Stimulated activated CD8-positive, alpha-beta memory T cell treated with anti-CD3 and anti-CD28 coated beads, Interleukin-12 subunit alpha, Interleukin-12 subunit beta, amount 100 ng/mL, for 4 hours (primary cell): Measurements from ENCODE around the gene FBXO7.
A peak's percentile ranks its signal among the peaks of the same experiment; 100 is the strongest.
"Not testable (repeated sequence)": the region's sequence is repeated elsewhere in the genome, so short reads cannot be mapped to it uniquely, and the experiment has no call there.

Source experiments
- DNase-seq: peaks from one replicate; pipeline ENCODE4 v3.0.0-alpha.2; 2020; ENCODE audit warnings: low read depth

The FBXO7 gene

DNA sequence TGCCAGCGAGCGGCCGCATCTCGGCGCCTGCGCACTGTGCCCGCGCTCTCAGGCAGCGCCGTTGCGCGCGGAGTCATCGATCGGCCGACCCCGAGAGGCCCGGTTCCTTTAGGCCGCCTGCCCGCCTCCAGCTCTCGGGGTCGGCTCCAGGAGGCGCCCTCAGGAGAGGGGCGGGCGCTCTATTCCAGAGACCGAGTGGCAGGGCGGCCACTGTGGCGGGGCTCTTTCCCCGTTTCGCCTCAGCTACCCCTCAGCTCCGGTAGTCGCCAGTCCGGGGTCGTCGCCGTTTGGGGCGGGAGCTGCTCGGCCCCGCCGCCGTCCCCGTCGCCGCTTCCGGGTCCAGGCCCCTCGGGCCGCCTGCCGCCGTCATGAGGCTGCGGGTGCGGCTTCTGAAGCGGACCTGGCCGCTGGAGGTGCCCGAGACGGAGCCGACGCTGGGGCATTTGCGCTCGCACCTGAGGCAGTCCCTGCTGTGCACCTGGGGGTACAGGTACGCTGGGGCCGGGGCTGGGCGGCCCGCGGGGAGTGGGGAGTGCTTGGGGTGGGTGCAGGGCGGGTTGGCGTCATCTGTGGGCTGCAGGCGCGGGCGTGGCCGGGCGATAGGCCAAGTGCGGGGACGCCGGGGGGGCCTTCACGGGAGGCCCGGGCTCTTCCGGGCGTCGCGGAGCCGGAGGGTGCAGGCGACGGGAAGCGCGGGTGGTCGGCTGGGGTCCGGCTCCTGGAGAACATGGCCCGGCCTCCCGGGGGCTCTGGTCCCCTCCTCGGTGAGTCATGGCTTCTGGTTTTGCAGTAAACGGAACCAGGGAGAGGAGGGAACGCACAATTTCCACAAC lies at the start of gene FBXO7:
Gene FBXO7 (plus strand): TSS at position 177 of the 833 bp plus-strand sequence. CDS start 192 bp downstream, at position 369.
- DNase-seq = peak; percentile 77

DNA sequence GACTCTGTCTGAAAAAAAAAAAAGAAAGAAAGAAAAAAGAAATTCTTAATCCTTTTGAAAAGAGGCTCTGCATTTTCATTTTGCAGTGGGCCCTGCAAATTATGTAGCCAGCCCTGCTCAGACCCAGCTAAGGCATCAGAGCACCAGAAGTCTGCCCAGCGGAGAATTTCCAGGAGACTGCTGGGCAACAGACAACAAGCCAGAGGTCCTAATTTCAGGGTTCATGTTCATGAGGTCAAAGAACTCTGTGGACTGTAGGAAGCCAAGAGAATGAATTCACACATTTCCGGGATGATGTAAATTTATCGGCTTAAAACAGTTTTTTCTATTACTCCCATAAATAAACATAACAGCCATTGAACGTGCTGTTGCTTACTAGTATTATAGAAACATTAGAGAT lies 47.7 kb upstream of the FBXO7 start:
- no peak for DNase-seq

DNA sequence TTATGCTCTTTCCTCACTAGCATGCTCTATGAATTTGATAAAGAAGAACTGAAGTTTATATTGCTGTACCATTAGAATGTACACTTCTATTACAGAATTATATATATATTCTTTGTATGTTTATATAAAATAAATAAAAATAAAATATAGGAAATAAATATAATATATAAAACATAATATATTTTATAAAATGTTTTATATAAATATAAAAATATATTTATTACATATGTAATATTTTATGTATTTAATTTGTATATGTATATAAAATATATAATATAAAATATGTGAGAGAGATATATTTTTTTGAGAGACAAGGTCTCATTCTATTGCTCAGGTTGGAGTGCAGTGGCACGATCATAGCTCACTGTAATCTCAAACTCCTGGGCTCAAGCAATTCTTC lies 44.3 kb upstream of the FBXO7 start:
- no peak for DNase-seq

- no peak for DNase-seq
These were observed 30.5 kb upstream of the FBXO7 start for GRCh38 chr22:32444068-32444467.

- no peak for DNase-seq
These were observed 28.3 kb upstream of the FBXO7 start for GRCh38 chr22:32446321-32446720.

DNA sequence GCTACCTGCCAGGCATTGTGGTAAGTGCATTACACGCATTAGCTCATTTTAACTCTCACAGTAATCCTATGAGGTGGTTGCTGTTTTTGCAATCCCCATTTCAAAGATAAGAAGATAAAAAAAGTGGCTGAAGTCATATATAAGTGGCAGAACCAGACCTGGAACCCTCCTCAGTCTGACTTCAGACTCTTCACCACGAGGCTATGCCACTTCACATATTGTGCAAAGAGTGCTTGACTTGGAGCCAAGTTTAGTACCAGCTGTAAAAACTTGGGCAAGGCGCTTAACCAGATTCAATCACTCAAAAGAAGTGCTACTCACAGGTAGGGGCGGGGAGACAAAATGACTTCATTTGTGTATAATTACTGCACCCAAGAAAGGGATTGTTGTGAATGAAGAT lies 25.6 kb upstream of the FBXO7 start:
- DNase-seq = no peak

DNA sequence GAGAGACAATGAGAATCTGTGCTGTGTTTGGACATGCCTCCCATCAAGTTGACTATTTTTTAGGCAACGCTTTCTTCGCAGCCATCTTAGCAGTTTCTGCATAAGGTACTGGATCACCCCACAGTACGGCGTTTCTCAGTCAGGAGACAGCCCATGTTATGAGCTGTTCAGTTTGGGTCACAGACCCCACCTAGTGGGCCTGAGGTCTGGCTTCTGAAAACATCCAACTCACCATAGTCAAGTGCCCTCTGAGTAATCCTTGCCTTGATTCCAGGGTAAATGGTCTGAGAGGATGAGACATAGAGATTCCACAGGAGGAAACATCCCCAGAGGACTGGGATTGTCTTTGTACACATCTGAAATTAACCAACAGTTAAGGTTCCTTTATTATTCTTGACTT lies 17.6 kb upstream of the FBXO7 start:
- no peak for DNase-seq

DNA sequence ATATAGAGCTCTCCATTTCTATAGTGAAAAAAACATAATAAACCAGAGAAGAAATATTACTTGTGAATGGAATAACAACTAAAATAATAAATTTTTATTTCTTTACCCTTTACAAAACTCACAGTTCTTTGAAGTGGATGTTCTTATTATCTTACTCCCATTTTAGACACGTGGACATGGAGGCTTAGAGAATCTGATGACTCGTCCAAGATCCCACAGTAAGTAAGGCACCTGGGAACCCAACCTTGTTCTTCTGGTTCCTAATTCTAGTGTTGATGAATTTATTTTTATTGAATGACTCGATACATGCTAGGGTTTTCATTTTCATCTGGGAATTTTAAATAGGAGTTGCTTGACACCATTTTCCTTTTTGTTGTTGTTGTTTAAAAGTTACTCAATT lies 12.2 kb upstream of the FBXO7 start:
- no peak for DNase-seq

- DNase-seq = no peak
These were observed 8.9 kb upstream of the FBXO7 start for GRCh38 chr22:32465661-32466060.

DNA sequence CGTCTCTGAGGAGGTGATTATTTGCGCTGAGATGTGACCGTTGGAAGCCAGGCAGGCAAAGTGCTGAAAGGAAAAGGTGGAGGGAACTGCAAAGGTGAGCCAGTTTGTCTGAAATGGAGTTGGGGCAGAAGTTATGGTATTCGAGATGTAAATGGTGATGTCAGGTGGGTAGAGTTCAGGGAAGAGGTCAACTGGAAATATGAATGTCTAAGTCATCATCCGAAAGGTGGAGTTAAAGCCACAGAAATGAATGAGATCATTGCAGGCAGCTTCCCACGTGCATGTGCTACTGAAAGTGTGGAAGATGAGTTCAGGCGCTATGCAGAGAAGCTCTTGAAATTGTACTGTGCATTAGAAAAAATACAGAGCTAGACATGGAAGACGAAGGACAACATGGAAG lies 8.1 kb upstream of the FBXO7 start:
- no peak for DNase-seq

GRCh38 chr22:32469799-32470212 lies 4.8 kb upstream of the FBXO7 start:
- no peak for DNase-seq

DNA sequence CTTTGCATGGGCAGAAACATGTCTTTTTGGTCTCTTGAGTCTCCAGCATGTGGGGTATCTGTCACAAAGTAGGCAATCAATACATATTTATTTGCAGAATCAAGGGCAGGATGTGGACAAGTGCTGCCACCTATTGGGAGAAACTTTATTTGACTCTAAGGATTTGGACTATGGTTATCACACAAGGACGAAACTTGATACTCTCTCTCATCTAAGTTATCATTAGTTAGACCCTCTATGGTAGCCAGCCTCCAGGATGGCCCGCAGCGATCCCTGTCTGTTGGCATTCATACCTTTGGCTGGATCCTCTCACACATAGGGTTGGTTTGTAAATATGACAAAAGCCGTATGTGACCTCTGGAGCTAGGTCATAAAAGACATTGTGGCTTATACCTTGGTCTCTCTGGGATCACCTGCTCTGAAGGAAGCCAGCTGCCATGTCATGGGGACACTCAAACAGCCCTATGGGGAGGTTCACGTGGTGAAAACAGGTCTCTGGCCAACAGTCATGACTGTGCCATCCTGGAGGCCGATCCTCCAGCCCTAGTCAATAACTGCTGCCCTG lies 1.1 kb upstream of the FBXO7 start:
- DNase-seq = no peak

DNA sequence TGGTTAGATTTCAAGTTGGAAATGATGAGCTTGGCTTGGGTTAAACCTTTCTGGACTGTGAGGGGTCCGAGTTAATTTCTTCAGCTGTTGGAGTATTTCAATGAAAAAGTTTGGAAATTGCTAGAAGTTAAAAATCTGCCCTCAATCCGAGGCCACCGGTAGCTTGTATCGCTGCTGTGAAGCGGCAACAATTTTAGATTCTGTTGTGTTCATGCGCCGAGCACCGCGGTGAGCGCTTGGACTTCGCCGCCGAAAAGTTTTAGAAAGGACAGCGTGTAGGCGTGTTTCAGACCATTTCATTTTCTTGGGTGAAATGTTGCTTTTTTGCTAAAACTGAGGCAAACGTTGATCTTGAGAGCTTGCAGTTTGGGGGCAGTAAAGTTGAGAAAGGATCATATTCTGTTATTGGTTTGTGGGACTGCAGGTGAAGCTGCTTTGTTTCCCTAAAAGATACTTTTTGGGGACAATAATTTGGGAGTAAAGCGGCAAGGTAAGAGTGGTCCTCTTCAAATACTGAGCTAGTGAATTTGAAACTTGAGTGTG lies 928 bp downstream of the FBXO7 start:
- DNase-seq = no peak

- DNase-seq = no peak
These were observed 1.9 kb downstream of the FBXO7 start for GRCh38 chr22:32476281-32477195.

- no peak for DNase-seq
These were observed 3.0 kb downstream of the FBXO7 start for GRCh38 chr22:32477596-32477995.

- not testable (repeated sequence) for DNase-seq
These were observed 3.9 kb downstream of the FBXO7 start for GRCh38 chr22:32478552-32478951.

DNA sequence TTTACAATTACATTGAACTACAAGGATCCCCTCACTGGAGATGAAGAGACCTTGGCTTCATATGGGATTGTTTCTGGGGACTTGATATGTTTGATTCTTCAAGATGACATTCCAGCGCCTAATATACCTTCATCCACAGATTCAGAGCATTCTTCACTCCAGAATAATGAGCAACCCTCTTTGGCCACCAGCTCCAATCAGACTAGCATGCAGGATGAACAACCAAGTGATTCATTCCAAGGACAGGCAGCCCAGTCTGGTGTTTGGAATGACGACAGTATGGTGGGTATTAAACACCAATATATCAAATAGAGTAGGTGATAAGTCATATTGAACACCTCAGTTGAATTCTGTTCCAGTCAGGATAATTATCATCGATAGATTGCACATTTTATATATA lies 4.4 kb downstream of the FBXO7 start:
- no peak for DNase-seq

GRCh38 chr22:32480238-32480637 lies 5.6 kb downstream of the FBXO7 start:
- DNase-seq = no peak

GRCh38 chr22:32482708-32483107 lies 8.1 kb downstream of the FBXO7 start:
- DNase-seq = no peak

DNA sequence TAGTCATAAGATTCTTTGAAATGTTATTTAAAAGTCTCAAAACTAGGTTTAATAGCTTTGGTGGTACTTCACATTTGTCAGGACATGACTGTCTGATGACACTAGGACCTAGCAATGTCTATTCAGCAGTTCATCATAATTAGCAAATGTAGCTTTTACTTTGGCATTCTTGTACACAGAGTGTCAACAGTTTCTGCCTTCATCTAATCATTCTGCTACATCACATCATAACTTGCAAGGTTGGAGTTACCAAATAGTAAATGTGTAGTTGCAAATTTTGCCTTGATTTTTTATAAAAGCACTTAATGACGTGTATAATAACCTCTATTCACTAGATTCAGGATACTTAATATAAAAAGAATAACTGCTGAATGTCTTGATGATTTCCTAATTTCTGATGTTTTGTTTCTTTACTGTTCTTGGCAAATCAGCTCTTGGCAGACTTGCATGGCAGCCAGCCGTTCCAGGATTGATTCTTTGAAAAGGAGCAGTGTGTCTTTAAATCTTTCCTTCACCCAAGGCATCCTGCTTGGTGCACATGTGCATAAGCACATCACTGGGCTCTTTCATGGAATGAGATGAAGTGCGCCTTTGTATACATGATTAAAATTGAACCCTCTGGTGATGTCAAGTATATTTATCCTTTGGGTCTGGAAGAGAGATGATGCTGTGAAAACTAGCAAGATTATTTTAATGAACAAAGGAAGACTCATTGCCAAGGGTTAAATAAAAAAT lies 12.2 kb downstream of the FBXO7 start:
- no peak for DNase-seq

- no peak for DNase-seq
These were observed 12.8 kb downstream of the FBXO7 start for GRCh38 chr22:32487461-32487860.

GRCh38 chr22:32489377-32489776 lies 14.8 kb downstream of the FBXO7 start:
- DNase-seq = no peak
